ENCODE results near the gene DACT3.

- TF ChIP-seq ZNF331 (CRISPR knock-in tag; IDR thresholded peaks at IDR 0.05; ENCODE audit: low read depth): no peak
- no peak for TF ChIP-seq REST (IDR thresholded peaks at IDR 0.05; ENCODE audit: unreplicated experiment)
- TF ChIP-seq CTCF (conservative IDR thresholded peaks at IDR 0.05; ENCODE audit: low read depth in 2 of 2): no peak
- no peak for TF ChIP-seq EZH2 (IDR thresholded peaks at IDR 0.05; ENCODE audit: low read depth, unreplicated experiment)
- TF ChIP-seq CREB1 (CRISPR knock-in tag; IDR thresholded peaks at IDR 0.05; ENCODE audit: low read depth): no peak
- no peak for TF ChIP-seq EZH2phosphoT487 (IDR thresholded peaks at IDR 0.05; ENCODE audit: unreplicated experiment)
- TF ChIP-seq POLR2AphosphoS5 (IDR thresholded peaks at IDR 0.05; ENCODE audit: low read depth): no peak
- no peak for TF ChIP-seq ZNF114 (CRISPR knock-in tag; IDR thresholded peaks at IDR 0.05)
- TF ChIP-seq ETS1 (IDR thresholded peaks at IDR 0.05): no peak
- TF ChIP-seq NANOG (IDR thresholded peaks at IDR 0.05; ENCODE audit: borderline replicate concordance): no peak
- TF ChIP-seq JUNB (IDR thresholded peaks at IDR 0.05; ENCODE audit: unreplicated experiment): no peak
Observed at GRCh38 chr19:46693760-46694159, 32.8 kb upstream of the DACT3 start.

Measured in GM23338 (cell line).